Spleen (tissue), 7 donors: ENCODE data around the gene COL5A1.

Source experiments
- CTCF ChIP-seq, 11 experiments: fragments of 200-600 bp in 7 of 11; fragments of 450-650 bp in 4 of 11; sonication (generic) in 4 of 11; IDR thresholded peaks in 8 of 11; conservative IDR thresholded peaks in 3 of 11; 1 replicate in 7 of 11; 2 replicates in 4 of 11; pipeline versions ENCODE4 v1.4.0 to v1.8.0; 2016 to 2021; ENCODE audit warnings: antibody characterized with exemption in 11 of 11, inconsistent platforms in 4 of 11, mild to moderate bottlenecking in 1 of 11
- POLR2A ChIP-seq, 3 donors: fragments of 450-650 bp; IDR thresholded peaks; one replicate each; pipeline ENCODE4 v1.5.1; 2017; ENCODE audit warnings: antibody characterized with exemption in 3 of 3, mild to moderate bottlenecking in 1 of 3
- POLR2AphosphoS5 ChIP-seq, 3 donors: sonication (generic); formaldehyde crosslinking; IDR thresholded peaks; one replicate each; pipeline ENCODE4 v1.5.1; 2017; ENCODE audit warnings: antibody characterized with exemption in 3 of 3
- donor health status: DM: no; HTN: no; CAD: no; lungs with moderate emphysema.
- donor health status: DM: no; HTN: no; CAD: no.
- donor health status: DM: no; HTN: no; CAD: no.

- TF ChIP-seq POLR2A (IDR thresholded peaks at IDR 0.05) (no peak), CTCF (IDR thresholded peaks at IDR 0.05 in 8 of 11, conservative IDR thresholded peaks at IDR 0.05 in 3 of 11) (no peak), POLR2AphosphoS5 (IDR thresholded peaks at IDR 0.05) (no peak)
Observed at GRCh38 chr9:134789168-134789567, 147.6 kb downstream of the COL5A1 start.
